ENCODE results near the gene TIGD3.

Gene TIGD3

GRCh38 chr11:65394125-65394536 lies 39.6 kb downstream of the TIGD3 start:
- DNase-seq (ENCODE audit: low read depth): no peak

DNA sequence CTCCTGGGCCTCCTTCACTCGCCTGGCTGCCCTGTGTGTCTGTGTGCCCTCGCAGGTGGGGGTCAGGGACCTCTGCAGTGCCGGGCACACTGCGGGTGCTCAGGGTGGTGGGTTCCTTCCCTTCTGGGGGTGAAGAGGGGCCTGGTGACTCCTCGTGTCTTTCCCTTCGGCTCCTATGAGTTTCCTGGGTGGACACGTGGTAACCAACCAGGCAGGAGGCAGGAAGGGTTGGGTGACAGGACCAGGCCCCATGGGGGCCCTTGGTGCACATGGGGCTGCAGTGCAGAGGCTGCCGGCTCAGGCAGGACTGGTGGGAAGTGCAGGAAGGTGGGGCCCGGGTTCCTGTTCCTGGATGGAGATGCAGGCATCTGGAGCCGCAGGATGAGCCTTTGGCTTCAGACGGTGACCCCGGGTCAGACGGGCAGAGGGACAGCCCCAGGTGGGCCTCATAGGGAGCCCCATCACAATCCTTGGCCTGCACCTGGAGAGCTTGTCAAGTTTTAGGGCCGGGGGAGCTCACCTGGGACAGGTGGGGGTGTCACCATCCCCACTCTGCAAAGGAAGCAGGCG lies 41.5 kb downstream of the TIGD3 start:
- DNase-seq (ENCODE audit: low read depth): no peak
- TF ChIP-seq, protein P1, sequence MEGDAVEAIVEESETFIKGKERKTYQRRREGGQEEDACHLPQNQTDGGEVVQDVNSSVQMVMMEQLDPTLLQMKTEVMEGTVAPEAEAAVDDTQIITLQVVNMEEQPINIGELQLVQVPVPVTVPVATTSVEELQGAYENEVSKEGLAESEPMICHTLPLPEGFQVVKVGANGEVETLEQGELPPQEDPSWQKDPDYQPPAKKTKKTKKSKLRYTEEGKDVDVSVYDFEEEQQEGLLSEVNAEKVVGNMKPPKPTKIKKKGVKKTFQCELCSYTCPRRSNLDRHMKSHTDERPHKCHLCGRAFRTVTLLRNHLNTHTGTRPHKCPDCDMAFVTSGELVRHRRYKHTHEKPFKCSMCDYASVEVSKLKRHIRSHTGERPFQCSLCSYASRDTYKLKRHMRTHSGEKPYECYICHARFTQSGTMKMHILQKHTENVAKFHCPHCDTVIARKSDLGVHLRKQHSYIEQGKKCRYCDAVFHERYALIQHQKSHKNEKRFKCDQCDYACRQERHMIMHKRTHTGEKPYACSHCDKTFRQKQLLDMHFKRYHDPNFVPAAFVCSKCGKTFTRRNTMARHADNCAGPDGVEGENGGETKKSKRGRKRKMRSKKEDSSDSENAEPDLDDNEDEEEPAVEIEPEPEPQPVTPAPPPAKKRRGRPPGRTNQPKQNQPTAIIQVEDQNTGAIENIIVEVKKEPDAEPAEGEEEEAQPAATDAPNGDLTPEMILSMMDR (IDR thresholded peaks at IDR 0.05; ENCODE audit: control insufficient read depth, extremely low read depth, insufficient read depth): no peak
- H3K4me3 ChIP-seq (ENCODE audit: low read depth, low read length): no peak overlapping the region

More at GRCh38 chr11:65394125-65394536, 39.6 kb downstream of the TIGD3 start:
- H3K4me3 ChIP-seq (ENCODE audit: low read depth, low read length): no peak overlapping the region
- TF ChIP-seq, protein P1 (IDR thresholded peaks at IDR 0.05; ENCODE audit: control insufficient read depth, extremely low read depth, insufficient read depth): no peak

- TF ChIP-seq, protein P1 (IDR thresholded peaks at IDR 0.05; ENCODE audit: control insufficient read depth, extremely low read depth, insufficient read depth): no peak
- no peak for DNase-seq (ENCODE audit: low read depth)
- H3K4me3 ChIP-seq (ENCODE audit: low read depth, low read length): no peak overlapping the region
Observed at GRCh38 chr11:65396769-65397745, 42.5 kb downstream of the TIGD3 start.

DNA sequence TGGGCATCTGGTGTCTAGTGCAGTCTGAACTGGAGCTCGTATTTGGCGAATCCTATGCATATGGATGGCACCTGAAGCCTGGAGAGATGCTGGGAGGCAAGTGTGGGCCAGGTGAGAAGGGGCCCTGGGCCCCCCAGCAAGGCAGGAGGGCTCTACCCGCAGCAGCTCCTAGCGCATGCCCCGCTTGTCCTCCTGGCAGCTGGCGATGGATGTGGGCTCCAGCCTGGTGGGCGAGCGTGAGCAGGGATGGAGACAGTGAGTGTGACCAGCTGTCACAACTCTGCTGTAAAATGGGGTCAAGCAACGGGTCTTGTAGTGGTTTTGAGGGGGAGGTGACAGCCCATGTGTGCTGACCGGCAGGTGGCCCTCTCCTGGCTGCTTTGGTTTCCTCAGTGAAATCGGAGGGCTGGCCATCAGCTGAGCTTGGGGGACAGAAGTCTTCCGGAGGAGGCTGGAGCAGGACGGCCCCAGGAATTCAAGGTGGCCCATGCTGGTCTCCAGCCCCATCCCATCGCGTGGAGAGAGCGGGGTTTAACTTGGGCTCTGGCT lies 43.9 kb downstream of the TIGD3 start:
- no peak overlapping the region for H3K4me3 ChIP-seq (ENCODE audit: low read depth, low read length)
- no peak for DNase-seq (ENCODE audit: low read depth)
- TF ChIP-seq, protein P1 (IDR thresholded peaks at IDR 0.05; ENCODE audit: control insufficient read depth, extremely low read depth, insufficient read depth): no peak

DNA sequence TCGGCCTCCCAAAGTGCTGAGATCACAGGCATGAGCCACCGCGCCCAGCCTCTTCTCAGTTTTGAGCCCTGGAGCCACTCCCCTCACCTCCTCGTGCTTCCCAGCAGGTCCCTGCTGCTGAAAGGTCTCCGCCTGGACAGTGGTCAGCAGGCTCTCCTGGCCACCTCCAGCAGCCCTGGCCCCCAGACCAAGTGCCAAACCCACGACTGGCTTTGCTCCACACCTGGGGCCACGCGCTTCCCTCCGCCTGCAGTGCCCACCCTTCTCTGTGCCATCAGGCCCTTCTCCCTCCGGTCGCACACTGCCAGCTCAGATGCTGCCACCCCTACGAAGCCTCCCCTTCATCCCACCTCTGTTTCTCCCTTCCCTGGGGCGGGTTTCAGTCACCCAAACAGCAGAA lies 44.7 kb downstream of the TIGD3 start:
- DNase-seq (ENCODE audit: low read depth): no peak
- no peak overlapping the region for H3K4me3 ChIP-seq (ENCODE audit: low read depth, low read length)
- TF ChIP-seq, protein P1 (IDR thresholded peaks at IDR 0.05; ENCODE audit: control insufficient read depth, extremely low read depth, insufficient read depth): no peak

GRCh38 chr11:65399845-65400244 lies 45.3 kb downstream of the TIGD3 start:
- DNase-seq (ENCODE audit: low read depth): no peak
- TF ChIP-seq, protein P1 (IDR thresholded peaks at IDR 0.05; ENCODE audit: control insufficient read depth, extremely low read depth, insufficient read depth): no peak
- H3K4me3 ChIP-seq (ENCODE audit: low read depth, low read length): no peak overlapping the region

Data from LNCaP clone FGC (cell line).